Central memory CD8-positive, alpha-beta T cell (primary cell): ENCODE measurements around the gene SNTN.

Experiments
- ATAC-seq: fragments of 150-1000 bp; cut with Tn5 transposase; replicated peaks from 2 replicates; pipeline ENCODE4 v1.10.0; 2022; ENCODE audit warnings: mild to moderate bottlenecking, moderate FRiP score, moderate number of reproducible peaks; ENCODE audit not compliant: poor library complexity, severe bottlenecking; ENCODE audit errors: extremely low read depth
- DNase-seq, 2 donors: peaks; one replicate each; pipeline ENCODE4 v3.0.0; 2021; ENCODE audit warnings: low spot score in 2 of 2
- H3K27ac Mint-ChIP-seq: one replicate; pipeline ENCODE4 v1.8.0; 2022; ENCODE audit warnings: low read depth, mild to moderate bottlenecking, moderate library complexity, mixed read lengths
- H3K27me3 Mint-ChIP-seq: one replicate; pipeline ENCODE4 v1.8.0; 2022; ENCODE audit warnings: mixed read lengths
- H3K36me3 Mint-ChIP-seq: one replicate; pipeline ENCODE4 v1.8.0; 2022; ENCODE audit warnings: mild to moderate bottlenecking, moderate library complexity, mixed read lengths; ENCODE audit not compliant: insufficient read depth
- H3K4me1 Mint-ChIP-seq: one replicate; pipeline ENCODE4 v1.8.0; 2022; ENCODE audit warnings: mixed read lengths
- H3K4me3 Mint-ChIP-seq: one replicate; pipeline ENCODE4 v1.8.0; 2022; ENCODE audit warnings: mild to moderate bottlenecking, moderate library complexity, mixed read lengths
- H3K9me3 Mint-ChIP-seq: one replicate; pipeline ENCODE4 v1.8.0; 2022; ENCODE audit warnings: mixed read lengths

The SNTN gene

GRCh38 chr3:63652066-63652725 is at the start of gene SNTN:
SNTN (plus strand) TSS chr3:63652675; CDS start chr3:63652688, 13 bp downstream.
- ATAC-seq (no peak), DNase-seq (no peak)
- H3K27ac Mint-ChIP-seq, result no peak within 1 kb of the TSS
- no peaks in the 10 kb centered on the region for H3K4me1 Mint-ChIP-seq
- H3K36me3 Mint-ChIP-seq, result no peaks in the 10 kb centered on the region
- no peak within 1 kb of the TSS for H3K4me3 Mint-ChIP-seq
- H3K27me3 Mint-ChIP-seq, result no peaks in the 10 kb centered on the region
- no peaks in the 10 kb centered on the region for H3K9me3 Mint-ChIP-seq

- Mint-ChIP-seq H3K4me3 (no peak overlapping the region), H3K27ac (no peak overlapping the region), H3K27me3 (no peaks in the 10 kb centered on the region), H3K36me3 (no peaks in the 10 kb centered on the region), H3K4me1 (no peaks in the 10 kb centered on the region), H3K9me3 (peaks cover 10% of the 10 kb centered on the region)
- ATAC-seq (no peak), DNase-seq (no peak)
Observed at GRCh38 chr3:63607716-63608115, 44.8 kb upstream of the SNTN start.

- DNase-seq (no peak), ATAC-seq (no peak)
- Mint-ChIP-seq H3K9me3 (peaks cover 16% of the 10 kb centered on the region), H3K4me3 (no peak overlapping the region), H3K27ac (no peak overlapping the region), H3K27me3 (no peaks in the 10 kb centered on the region), H3K4me1 (no peaks in the 10 kb centered on the region), H3K36me3 (no peaks in the 10 kb centered on the region)
Observed at GRCh38 chr3:63609408-63609807, 43.1 kb upstream of the SNTN start.

GRCh38 chr3:63609834-63610233 is 42.6 kb upstream of the SNTN start:
- H3K4me3 Mint-ChIP-seq, result no peak overlapping the region
- ATAC-seq (no peak), DNase-seq (no peak)
- H3K27me3 Mint-ChIP-seq, result no peaks in the 10 kb centered on the region
- no peaks in the 10 kb centered on the region for H3K4me1 Mint-ChIP-seq
- H3K27ac Mint-ChIP-seq, result no peak overlapping the region
- H3K9me3 Mint-ChIP-seq, result peaks cover 15% of the 10 kb centered on the region
- no peaks in the 10 kb centered on the region for H3K36me3 Mint-ChIP-seq

DNA sequence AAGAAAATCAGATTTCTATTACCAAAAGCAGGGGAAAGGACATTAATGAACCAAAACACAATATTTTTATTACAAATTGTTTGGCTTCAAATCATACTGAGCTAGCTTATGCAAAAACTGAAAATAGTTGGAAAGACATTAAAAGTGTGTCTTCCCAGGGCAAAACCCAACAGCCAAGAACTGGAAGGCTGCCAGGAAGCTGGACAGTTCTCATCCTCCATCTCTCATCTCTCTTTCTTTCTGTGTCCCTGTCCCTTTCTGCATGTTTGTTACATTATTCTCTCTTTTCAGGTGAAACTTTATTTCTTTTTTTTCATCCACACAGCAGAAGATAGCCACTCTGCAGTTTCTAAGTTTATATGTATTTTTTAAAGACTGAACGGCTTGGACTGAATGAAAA is 41.1 kb upstream of the SNTN start:
- no peaks in the 10 kb centered on the region for H3K4me1 Mint-ChIP-seq
- H3K27me3 Mint-ChIP-seq, result no peaks in the 10 kb centered on the region
- no peak for ATAC-seq
- no peak for DNase-seq
- no peak overlapping the region for H3K27ac Mint-ChIP-seq
- no peaks in the 10 kb centered on the region for H3K36me3 Mint-ChIP-seq
- no peak overlapping the region for H3K4me3 Mint-ChIP-seq
- peaks cover 6% of the 10 kb centered on the region for H3K9me3 Mint-ChIP-seq

- H3K4me3 Mint-ChIP-seq, result no peak overlapping the region
- H3K27ac Mint-ChIP-seq, result no peak overlapping the region
- H3K27me3 Mint-ChIP-seq, result no peaks in the 10 kb centered on the region
- no peak for ATAC-seq
- no peaks in the 10 kb centered on the region for H3K4me1 Mint-ChIP-seq
- H3K9me3 Mint-ChIP-seq, result peaks cover 6% of the 10 kb centered on the region
- DNase-seq, result no peak
- H3K36me3 Mint-ChIP-seq, result no peaks in the 10 kb centered on the region
Observed at GRCh38 chr3:63613561-63613960, 38.9 kb upstream of the SNTN start.

GRCh38 chr3:63617391-63617790 is 35.1 kb upstream of the SNTN start:
- Mint-ChIP-seq H3K27me3 (no peaks in the 10 kb centered on the region), H3K4me3 (no peak overlapping the region), H3K27ac (no peak overlapping the region), H3K36me3 (no peaks in the 10 kb centered on the region), H3K9me3 (peaks cover 6% of the 10 kb centered on the region), H3K4me1 (no peaks in the 10 kb centered on the region)
- no peak for ATAC-seq
- DNase-seq, result no peak

DNA sequence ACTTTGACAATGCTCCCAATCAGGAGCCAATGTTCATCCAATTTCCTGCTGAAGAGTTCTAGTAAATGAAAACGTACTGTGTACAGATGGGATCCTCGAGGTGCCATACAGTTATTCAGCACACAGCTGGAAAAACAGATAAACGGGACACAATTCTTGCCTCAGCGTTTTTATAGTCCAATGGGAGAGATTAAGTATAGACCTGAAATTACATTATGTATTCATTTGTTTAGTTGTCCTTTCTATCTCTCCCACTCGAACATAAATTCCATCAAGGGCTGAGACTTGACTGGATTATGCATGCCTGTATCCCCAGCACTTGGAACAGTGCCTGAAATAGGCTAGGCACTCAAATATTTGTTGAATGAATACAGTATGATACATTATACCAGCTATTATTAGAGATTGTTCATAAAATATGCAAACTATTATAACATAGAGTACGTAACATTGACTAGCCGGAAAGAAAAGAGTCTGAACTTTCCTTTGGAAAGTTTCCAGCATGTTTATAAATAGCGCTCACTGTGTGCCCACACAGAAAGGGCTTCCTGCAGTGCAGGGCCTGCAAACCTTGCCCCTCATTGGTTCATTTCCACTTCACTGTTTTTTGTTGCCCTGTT is 27.4 kb upstream of the SNTN start:
- H3K36me3 Mint-ChIP-seq, result peaks cover 2% of the 10 kb centered on the region
- H3K27ac Mint-ChIP-seq, result no peak overlapping the region
- DNase-seq (no peak), ATAC-seq (no peak)
- H3K4me1 Mint-ChIP-seq, result no peaks in the 10 kb centered on the region
- peaks cover 5% of the 10 kb centered on the region for H3K9me3 Mint-ChIP-seq
- no peaks in the 10 kb centered on the region for H3K27me3 Mint-ChIP-seq
- H3K4me3 Mint-ChIP-seq, result no peak overlapping the region

- Mint-ChIP-seq H3K36me3 (no peaks in the 10 kb centered on the region), H3K27me3 (peaks cover 9% of the 10 kb centered on the region), H3K9me3 (peaks cover 13% of the 10 kb centered on the region), H3K4me1 (no peaks in the 10 kb centered on the region), H3K27ac (no peak overlapping the region), H3K4me3 (no peak overlapping the region)
- DNase-seq (no peak), ATAC-seq (no peak)
Observed at GRCh38 chr3:63631670-63632069, 20.8 kb upstream of the SNTN start.

DNA sequence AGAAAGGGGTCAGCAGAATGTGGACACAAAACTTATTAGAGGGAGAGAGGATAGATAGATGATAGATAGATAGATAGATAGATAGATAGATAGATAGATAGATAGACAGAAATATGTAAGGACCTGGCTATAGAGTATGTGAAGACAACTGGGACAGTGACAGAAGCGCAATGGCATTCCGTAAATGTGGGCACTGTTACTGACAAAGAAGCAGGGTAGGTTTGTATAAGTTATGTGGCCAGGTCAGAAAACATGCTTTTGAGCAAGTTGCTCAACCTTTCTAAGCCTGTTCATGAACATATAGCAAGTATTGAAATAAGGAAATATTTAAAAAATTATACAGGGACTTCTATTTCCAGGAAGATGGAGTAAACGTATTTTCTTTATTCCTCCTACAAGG is 17.3 kb upstream of the SNTN start:
- Mint-ChIP-seq H3K27ac (no peak overlapping the region), H3K4me1 (no peaks in the 10 kb centered on the region), H3K27me3 (peaks cover 9% of the 10 kb centered on the region), H3K36me3 (no peaks in the 10 kb centered on the region), H3K4me3 (no peak overlapping the region), H3K9me3 (peaks cover 20% of the 10 kb centered on the region)
- DNase-seq, result no peak
- ATAC-seq, result no peak

GRCh38 chr3:63639806-63640205 is 12.7 kb upstream of the SNTN start:
- DNase-seq, result no peak
- Mint-ChIP-seq H3K4me3 (no peak overlapping the region), H3K27ac (no peak overlapping the region), H3K4me1 (no peaks in the 10 kb centered on the region), H3K9me3 (peaks cover 14% of the 10 kb centered on the region), H3K27me3 (no peaks in the 10 kb centered on the region), H3K36me3 (no peaks in the 10 kb centered on the region)
- ATAC-seq, result no peak

DNA sequence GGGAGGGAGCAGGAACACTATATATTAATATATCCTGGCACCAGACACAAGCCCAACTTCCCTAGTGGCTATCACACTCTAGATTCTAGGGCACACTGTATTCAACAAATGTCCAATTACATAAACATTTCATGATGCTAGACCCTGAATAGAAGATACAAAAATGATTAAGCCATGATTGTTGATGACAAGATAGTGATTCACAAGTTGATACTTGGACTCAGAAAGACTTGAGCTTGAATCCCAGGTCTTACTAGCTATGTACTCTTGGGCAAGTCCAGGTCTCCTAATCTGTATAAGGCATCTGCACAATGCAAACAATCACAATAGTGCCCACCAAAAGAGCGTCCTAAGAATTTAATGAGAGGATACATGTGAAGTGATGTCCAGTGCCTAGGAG is 10.0 kb upstream of the SNTN start:
- Mint-ChIP-seq H3K4me1 (no peaks in the 10 kb centered on the region), H3K36me3 (no peaks in the 10 kb centered on the region), H3K27ac (no peak overlapping the region), H3K27me3 (no peaks in the 10 kb centered on the region), H3K9me3 (peaks cover 5% of the 10 kb centered on the region), H3K4me3 (no peak overlapping the region)
- no peak for ATAC-seq
- no peak for DNase-seq

GRCh38 chr3:63644212-63644797 is 8.2 kb upstream of the SNTN start:
- Mint-ChIP-seq H3K4me1 (no peaks in the 10 kb centered on the region), H3K36me3 (no peaks in the 10 kb centered on the region), H3K27me3 (no peaks in the 10 kb centered on the region), H3K27ac (no peak overlapping the region), H3K9me3 (peaks cover 5% of the 10 kb centered on the region), H3K4me3 (no peak overlapping the region)
- ATAC-seq (no peak), DNase-seq (no peak)
